Right ventricle myocardium superior (tissue), 1 donor: ENCODE data around the gene NEGR1. TPM values are rescaled to one million over a fixed set of nuclear protein-coding genes. Genes with fewer than 3 reads are reported as not detected.

Experiments
- ATAC-seq: fragments of 200-7000 bp; cut with Tn5 transposase; one replicate; pipeline ENCODE4 v1.9.1; 2020; ENCODE audit warnings: mild to moderate bottlenecking; ENCODE audit not compliant: poor library complexity
- DNase-seq: peaks from one replicate; pipeline ENCODE4 v3.0.0-alpha.2; 2020
- intact Hi-C: fragments of 100-400 bp; cut with DNase I; formaldehyde crosslinking; loops from one replicate; pipeline ENCODE4 v1.11.2; 2022
- total RNA-seq: library from RNA; stranded (reverse); fragmentation: NEBNext Ultra II Directional; extraction: Animal tissue kit (Norgen Biotek cat#: 25700); gene quantifications from one replicate; pipeline ENCODE4 v1.2.1, GENCODE V29; 2021
- donor health status: DM: no; HTN: yes; CAD: no; lungs with severe emphysema.

NEGR1 gene
- total RNA-seq, 1 donor from 2014 or later: 15.7 TPM

DNA sequence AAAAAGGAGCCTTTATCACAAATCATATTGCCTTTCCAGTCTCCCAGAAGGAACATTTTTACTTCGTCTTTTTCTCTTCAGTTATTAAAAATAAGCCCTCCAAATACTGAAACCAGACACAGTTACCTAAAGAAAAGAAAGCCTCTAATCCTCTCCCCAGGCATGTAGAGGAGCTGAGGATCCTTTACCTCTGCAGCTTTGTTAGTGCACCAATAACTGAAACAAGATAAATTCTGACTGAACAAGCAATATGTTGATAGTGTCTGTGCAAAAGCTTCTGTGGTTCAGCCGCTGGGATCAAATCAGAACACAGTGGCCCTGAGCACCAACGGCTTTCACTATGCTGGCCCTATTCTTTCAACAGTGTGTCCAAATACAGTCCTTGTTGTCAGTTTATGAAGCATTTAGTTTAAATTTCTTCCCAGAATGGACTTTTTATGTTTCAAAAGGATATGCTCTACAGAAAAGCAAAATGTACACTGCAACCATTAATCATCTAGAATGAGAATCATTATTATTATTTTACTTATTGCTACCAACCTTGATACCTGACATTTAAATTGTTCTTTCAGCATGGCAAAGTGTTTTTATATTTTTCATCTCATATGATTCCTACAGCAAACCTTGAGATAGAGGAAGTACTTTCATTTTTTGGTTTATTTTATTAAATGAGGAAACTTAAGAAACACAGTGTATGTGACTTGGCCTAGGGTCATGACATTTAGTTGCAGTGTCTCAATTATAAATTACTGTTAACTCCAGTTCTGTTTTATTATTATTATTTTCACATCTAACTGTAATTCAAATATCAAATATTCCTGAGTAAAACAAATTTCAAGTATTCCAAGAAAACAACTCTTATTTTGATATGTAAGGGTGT, 217.9 kb downstream of the NEGR1 start:
- intact Hi-C loops: no loop called here
- ATAC-seq: peak; percentile 74
- no peak for DNase-seq

DNA sequence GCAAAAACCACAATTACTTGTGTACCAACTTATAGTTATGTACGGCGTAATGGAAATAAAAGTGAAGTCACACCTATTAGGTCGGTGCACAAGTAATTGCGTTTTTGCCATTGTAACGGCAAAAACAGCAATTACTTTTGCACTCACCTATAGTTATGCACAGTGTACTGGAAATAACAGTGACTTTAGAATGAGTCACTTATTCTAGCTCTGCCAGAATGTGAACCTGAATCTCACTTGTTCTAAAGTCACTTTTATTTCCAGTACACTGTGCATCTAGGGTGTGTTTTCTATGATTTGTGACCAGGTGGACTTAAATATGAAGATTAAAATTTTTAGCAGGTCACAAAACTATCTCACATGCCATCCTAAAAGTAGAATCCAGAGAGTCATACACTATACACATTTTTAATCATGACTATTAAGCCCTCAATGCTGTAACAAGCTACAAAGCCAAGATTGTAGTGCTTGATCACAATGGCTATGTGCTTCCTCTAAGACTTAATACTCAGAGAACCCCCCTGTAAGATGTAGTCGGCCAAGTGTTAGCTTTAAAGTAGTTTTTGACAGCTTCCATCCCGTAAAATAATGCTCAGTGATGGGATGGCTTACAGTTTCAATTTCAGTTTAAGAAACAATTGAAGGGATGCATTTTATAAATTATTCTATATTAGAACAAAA, 218.8 kb downstream of the NEGR1 start:
- intact Hi-C loops: no loop called here
- ATAC-seq (peak; percentile 9), DNase-seq (no peak)

DNA sequence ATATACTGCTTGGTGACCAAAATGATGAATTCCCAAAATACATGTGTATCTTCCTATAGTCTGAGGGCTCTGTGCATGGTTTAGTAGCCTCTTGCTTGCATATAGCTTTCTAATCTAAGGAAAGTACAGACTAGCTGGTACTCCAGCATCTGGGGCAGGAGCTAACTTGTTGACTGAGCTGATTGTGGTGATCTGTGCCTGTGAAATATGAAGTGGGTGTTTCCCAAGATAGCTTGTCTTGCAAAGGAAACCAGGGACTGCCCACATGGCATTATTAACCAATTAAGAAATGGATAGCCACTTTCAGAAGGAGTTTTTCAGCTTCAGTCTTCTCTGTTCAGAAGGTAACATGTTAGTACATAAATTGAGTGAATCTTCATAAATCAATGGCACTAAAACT, 219.8 kb downstream of the NEGR1 start:
- ATAC-seq: no peak
- DNase-seq: no peak

DNA sequence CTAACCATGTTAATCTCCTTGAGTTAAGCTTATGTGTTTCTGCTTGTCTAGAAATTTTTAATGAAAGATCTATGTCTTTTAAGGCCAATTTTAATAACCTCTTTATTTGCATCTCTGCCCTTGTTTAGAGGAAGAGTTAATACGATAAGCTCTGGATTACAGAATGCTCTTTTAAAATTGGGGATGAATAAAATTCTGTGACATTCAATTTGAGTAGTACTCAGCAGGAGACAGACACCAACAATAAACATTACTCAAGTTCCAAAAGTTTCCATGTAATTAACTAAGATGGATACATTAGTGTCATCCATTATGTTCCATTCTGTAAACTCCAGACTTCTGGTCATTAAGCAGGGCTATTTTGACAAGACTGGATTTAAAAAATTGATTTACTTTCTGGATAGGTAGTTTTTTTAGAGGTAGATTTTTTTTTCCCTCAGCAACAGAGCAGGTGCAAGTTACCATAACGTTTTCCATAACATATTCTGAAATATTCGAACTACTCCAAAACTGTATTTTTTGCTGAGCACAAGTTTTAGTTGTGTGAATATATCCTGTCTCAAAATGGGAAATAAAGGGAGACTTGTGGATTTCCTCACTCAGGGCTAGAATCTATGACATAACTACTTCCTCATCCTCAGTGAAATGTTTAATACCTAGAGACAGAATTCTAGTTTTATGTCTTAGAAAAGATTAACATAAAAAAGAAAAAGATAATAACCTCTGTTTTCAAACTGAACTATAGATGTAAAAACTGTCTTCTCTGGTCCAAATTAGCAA, 221.7 kb downstream of the NEGR1 start:
- DNase-seq: no peak
- intact Hi-C loops: no loop called here
- ATAC-seq: no peak

More for the DNA sequence above, 219.8 kb downstream of the NEGR1 start:
- intact Hi-C loops: no loop called here

DNA sequence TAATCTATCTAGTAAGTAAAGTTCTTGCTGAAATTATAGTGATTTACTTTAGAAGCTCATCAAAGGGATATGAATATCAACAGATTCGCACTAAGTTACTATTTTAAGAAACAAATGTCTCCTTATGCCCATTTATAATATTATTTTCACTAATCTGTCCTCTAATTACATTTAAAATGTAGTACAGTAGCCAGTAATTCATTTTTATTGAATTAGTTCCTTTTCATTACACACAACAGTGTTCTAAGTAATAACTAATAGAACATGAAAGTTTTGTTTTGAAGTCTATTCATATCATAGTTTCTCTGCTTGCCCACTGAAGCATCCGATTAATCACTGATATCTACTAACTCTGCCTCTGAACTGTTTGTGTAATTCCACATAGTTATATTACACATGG, 225.8 kb downstream of the NEGR1 start:
- no peak for ATAC-seq
- intact Hi-C loops: no loop called here
- DNase-seq: no peak

DNA sequence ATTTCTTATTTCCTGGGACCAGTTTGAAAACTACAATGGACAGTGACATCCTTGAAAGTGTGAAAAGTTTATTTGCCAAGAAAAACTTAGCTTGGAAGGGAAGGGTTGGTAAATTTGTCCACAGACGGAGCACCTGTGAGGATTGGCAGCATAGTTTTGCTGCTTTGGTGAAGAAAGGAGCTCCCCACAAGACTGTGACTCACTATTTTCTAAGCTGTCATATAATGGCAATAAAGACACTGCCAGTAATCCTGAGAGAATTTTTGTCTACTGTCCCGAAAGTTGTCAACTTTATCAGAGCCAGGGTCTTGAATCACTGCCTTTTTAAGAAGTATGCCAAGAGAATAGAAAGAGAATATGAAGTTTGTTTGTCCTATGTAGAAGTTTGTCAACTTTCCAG, 230.8 kb downstream of the NEGR1 start:
- DNase-seq (no peak), ATAC-seq (peak; percentile 45)
- intact Hi-C loops: no loop called here

DNA sequence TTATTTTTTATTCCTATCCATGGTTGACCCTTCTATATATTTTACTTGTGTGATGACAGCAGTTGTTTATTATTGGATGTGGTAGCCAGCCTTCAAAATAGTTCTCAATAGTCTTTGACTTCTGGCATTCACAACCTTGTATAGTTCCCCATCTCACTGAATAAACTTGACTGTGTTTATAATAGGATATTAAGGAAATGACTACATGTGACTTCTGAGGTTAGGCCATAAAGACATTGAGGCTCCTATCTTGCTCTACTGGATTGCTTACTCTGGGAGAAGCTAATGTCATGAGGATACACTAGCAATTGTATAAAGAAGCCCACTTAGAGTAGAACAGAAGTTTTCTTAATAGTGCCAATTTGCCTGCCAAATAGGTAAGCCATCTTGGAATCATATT, 231.8 kb downstream of the NEGR1 start:
- DNase-seq (no peak), ATAC-seq (no peak)
- intact Hi-C loops: no loop called here

DNA sequence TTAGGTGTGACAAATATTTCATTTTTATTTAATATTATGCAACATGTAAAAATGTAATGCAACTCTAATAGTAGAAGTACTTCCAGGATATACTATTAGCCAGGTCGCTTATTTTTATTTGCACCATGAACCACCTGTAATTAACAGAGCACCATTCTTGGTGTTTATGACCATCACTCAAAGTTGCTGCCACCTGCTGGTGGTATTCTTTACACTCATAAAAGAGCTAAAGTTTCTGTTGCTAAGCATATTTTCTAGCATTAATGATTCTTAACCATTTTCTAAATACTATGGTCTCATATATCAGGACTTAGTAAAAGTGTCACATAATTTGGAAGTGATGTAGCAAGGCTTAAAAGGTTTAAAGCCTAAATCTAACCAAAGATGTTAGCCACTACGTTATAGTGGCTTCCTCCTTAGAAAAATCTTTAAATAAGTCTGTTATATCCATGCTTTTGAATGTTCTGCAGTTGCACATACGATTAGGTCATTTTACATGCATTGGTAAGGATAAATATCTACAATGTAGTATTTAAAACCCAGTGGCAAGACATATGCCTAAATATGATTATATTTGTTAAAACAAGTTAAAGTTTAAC, 244.5 kb downstream of the NEGR1 start:
- ATAC-seq (no peak), DNase-seq (no peak)
- intact Hi-C loops: loop anchor here (5.0 kb wide), 1 partner anchor 451 kb away; no protein-coding TSS in a partner anchor

DNA sequence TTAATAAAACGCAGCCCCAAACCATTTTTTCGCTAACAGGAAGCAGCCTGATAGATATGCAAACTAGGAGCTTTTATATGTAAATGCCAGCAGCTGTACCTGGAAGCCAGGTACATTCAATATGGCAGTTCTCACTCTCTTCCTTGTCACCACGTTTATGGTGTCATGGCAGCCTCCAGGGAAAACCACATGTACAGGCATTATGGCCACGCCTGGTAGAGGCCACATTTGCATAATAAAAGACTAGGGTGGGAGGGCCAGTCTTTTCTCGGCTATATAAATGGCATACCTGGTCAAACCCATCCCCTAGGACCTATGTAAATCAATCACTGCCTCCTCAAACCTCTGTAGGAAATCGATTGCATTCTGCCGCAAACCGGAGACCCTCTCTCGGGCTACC, 247.5 kb downstream of the NEGR1 start:
- no peak for DNase-seq
- intact Hi-C loops: loop anchor here (5.0 kb wide), 1 partner anchor 448 kb away; no protein-coding TSS in a partner anchor
- ATAC-seq: no peak

DNA sequence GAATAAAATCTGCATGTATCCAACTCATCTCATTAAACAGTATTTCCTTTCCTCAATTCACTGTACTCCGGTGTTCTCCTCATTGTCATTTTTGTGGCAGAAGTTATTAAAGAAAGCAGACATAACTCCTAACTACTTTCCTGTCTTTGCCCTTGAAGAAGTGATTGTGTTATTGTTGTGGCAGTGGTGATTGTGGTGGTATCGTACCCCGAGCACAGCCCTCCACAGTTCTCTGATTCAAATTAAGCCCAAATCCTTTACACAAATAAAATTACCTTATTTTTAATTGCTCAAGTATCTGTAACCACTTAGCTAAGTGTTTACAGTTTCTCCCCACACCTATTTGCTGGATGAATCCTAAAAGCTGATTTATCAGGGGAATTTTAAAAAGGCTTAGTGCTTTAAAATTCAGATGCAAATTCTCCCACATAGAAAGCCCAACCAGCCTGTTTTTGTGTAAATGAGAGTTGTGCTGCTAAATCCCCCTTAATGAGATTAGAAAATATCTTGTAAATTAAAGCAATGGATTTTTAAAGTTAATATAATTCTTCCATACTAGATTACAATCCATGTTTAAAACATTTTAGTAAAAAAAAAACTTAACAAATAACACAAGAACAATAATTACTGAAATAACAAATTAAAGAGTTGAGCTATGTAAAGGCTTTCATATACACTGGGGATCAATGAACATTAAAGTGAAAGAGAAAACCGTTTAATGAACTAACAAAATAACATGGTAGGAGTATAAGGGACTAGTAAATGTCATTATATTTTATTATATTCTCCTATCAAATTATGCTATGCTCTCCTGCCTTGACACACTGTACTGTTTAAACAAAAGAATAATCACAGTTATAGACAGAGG, 259.0 kb downstream of the NEGR1 start:
- no peak for DNase-seq
- intact Hi-C loops: no loop called here
- ATAC-seq: no peak

DNA sequence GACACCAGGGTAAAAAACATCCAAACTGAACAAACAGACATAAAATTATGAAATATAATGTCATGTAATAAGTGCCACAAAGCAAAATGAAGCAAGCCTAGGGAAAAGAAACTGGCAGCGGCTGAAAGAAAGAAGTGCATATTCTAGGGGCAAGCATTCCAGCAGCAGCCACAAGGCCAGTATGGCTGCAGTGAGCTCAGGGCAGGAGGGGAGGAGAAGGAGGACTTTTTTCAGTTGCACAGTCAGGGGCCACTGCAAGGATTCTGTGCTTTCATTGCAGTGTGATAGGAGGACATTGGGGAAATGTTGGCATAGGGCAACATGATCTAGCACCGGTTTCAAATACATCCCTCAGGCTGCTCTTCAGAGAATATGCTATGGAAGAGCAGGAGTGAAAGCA, 263.8 kb downstream of the NEGR1 start:
- ATAC-seq (no peak), DNase-seq (no peak)
- intact Hi-C loops: no loop called here

DNA sequence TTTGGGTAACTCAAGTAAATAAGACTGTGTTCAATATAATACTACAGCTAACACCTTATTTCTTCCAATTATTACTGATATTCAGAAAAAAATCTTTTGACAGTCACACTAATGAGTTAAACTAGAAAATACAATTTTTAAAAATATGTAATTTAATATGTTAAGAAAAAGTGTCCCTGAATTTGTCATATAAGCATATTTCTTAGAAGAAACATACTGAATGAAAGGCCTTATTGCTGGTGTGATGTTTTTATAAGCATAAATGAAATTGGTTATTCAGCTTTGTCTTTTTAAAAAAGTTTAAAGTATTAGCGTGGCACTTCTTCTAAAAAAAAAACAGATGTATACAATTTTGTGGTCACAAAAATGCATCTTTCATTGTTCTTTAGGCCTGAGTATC, 267.3 kb downstream of the NEGR1 start:
- no peak for DNase-seq
- no peak for ATAC-seq
- intact Hi-C loops: no loop called here

DNA sequence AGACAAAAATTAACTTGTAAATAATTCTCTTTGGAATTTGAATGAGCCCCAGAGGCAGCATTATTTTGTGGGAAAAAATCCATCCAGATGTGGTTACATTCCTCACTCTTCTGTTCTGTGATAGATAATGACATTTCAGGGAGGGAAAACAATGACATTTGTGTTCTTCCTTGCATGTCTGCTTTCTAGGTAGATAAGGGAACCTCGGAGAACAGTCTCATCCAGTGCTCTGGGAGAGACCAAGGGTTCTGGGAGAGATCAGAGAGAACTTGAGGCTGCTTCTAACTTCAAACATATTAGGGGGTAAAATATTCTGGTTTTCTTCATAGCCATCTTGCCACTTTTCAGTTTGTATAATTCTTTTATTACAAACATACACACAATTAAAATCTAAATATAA, 269.2 kb downstream of the NEGR1 start:
- DNase-seq (no peak), ATAC-seq (no peak)
- intact Hi-C loops: no loop called here

DNA sequence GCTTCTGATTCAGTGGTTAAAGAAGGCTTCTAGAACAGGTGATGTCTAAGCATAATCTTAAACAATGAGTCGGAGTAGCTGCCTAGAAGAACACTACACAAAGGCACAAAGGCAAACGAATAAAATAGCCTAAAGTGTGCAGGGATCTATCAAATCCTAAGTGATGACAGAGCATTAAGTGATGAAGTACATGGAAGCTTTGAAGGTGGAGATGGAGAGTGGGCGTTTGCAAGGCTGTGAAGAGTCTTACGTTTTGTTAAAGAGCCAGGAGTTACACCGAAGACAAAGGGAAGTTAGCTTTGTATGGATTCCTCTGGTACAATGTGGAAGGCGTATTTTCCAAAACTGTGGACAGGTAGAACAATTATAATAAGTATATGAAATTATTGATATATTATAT, 270.6 kb downstream of the NEGR1 start:
- intact Hi-C loops: no loop called here
- DNase-seq (no peak), ATAC-seq (no peak)

DNA sequence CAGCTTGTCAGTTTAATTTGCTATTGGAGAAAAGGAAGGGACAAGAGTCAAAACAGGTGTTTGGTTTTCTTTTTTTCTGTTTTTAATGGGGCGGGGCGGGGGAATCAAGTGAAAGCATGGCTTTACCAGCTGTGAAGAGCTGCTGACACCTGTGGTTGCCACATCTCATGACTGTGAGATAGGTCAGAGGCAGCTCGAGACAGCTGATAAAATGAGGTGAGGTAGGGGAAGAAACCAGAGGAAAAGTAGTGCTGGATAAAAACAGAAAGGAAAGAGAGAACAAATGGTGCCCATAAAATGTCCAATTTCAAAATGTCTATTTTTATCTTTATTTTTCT, 272.3 kb downstream of the NEGR1 start:
- intact Hi-C loops: no loop called here
- DNase-seq: no peak
- ATAC-seq: peak; percentile 46

DNA sequence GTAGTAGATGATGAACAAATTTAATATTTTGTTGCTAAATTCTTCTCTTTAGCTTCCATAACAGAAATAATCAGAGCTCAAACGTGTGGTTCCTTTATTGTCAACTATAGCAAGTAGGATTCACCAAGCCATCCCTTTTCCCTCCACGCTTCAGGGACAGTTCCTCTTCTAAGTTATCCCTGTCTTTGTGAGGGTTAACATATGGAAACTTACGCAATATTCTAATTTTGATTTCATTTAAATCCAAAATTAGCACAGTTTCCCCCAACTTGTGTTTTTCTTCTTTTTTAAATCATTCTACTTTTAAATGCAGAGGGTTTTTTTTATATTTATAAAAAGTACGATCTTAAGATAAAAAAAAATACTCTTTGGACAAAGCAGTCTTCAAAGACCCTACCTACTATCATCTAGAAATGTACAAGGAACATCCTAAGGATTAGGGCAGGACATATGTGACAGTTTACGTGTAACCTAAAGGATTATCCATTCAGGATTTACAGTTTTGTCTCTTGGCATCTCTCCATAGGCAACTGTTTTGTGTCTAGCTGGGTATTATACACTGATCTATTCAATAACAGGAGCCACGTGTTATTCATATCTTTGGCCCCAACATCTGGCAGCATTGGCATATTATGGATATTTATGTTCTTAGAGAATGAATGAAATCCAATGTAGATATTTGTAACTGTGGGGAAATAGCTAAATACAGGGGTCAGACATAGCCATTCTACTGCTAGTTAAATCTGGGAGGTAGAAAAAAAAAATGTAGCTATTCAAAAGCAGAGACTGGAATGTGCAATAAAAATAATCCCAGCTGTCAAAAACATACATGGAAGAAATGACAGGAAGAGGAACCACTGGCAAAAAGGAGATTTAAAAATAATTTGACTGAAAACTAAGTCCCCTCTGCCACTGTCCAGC, 272.9 kb downstream of the NEGR1 start:
- intact Hi-C loops: no loop called here
- DNase-seq (no peak), ATAC-seq (no peak)

DNA sequence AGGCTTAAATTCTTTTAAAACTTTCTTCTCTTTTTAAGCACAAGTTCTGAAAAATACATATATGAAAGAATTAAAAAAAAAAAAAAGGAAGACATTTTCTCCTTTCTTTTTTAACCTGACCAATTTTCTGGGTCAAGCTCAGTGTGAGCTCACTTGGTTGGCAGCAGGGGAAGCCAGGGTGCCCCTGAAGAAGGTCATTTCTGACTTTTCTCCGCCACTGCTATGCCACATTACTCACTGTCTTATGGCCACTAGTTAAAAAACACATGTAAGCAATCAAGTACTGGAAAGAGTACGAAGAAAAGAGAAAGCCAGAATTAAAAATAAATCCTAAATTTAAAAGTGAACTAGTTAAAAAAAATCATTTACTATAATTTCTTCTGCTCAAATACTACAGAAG, 275.0 kb downstream of the NEGR1 start:
- intact Hi-C loops: no loop called here

More for the DNA sequence above, 275.0 kb downstream of the NEGR1 start:
- ATAC-seq (peak; percentile 54), DNase-seq (no peak)
